Measurements from ENCODE around the gene BOK. TPM values are rescaled to one million over a fixed set of nuclear protein-coding genes. Genes with fewer than 3 reads are reported as not detected.
"Not testable (repeated sequence)": the region's sequence is repeated elsewhere in the genome, so short reads cannot be mapped to it uniquely, and the experiment has no call there.

The BOK gene
- polyA plus RNA-seq, 4 donors: 20.0 to 26.6 (median 23.1) TPM

DNA sequence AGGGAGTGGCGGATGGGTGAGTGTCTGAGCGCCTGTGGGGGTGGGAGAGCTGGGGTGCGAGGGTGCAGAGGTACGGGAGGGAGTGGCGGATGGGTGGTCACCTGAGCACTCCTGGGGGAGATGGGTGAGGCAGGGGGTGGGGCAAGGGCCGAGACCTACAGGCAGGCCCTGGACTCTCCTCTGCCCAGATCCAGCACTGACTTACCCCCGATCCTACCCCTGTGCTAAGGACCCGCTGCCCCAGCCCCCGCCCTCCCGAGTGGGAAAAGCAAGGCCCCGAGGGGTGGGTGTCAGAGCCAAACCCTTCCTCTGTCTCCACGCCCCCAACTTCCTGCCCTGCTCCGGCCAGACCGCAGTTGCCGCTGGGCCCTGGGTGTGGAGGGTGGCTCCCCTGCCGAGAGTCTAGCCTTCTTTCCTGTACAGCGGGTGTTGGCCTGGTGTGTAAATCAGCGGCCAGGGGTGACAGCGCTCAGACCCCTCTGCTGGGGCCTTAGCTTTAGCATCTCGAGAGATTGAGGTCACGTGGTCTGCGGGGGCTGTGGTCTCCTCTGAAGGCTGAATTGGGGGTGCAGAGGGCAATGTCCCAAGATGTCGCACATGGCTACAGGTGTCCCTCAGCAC lies 12.5 kb downstream of the BOK start:
- DNase-seq (ENCODE audit: low read depth in 4 of 4, low spot score in 3 of 4): no peak

DNA sequence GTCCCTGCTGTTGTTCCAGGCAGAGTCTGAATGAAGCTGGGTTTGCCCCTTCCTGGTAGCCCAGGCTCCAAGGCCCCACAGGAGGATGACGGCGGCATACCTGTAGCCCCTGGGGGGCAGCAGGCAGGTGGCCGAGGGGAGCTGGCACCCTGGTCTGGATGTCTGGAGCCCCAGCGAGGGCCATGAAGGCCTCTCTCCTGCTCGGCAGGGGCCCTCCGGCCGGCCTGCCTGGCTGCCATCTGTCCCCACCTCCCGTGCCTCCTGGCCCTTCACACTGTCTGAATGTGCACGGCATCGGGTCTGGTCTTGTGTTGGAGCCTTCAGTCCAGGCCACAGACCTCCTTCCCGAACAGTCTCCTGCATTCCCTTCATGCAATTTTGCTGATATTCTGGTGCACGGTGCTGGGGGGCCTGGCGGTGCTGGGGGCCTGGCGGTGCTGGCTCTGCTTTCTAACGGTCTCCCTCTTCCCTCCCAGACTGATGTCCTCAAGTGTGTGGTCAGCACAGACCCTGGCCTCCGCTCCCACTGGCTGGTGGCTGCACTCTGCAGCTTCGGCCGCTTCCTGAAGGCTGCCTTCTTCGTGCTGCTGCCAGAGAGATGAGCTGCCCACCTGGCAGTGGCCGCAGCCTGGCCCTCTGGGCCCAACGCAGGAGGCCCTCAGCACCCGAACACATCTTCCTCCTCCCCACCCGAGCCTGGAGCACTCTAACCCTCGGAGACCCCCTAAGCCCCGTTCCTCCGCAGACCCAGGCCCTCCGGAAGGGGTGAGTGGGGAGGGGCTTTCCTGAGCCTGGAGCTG lies 13.5 kb downstream of the BOK start:
- DNase-seq (ENCODE audit: low read depth in 4 of 4, low spot score in 3 of 4): no peak

DNA sequence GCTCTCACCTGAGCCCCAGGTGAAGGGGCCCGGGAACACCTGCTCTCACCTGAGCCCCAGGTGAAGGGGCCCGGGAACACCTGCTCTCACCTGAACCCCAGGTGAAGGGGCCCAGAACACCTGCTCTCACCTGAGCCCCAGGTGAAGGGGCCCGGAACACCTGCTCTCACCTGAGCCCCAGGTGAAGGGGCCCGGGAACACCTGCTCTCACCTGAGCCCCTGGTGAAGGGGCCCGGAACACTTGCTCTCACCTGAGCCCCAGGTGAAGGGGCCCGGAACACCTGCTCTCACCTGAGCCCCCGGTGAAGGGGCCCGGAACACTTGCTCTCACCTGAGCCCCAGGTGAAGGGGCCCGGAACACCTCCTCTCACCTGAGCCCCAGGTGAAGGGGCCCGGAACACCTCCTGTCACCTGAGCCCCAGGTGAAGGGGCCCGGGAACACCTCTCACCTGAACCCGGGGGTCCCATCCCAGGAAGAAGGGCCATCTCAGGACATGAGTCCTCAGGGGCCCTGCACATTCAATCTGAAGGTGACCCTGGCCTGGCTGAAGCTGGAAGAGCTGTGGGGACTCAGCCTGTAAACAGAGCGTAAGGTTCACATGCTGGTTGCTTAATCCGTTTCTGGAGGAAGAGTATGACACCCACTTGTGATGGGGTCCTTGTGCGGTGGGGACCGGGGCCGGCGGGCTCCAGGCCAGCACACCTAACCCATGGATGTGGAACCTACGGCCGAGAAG lies 14.5 kb downstream of the BOK start:
- DNase-seq (ENCODE audit: low read depth in 4 of 4, low spot score in 3 of 4): not testable (repeated sequence)

DNA sequence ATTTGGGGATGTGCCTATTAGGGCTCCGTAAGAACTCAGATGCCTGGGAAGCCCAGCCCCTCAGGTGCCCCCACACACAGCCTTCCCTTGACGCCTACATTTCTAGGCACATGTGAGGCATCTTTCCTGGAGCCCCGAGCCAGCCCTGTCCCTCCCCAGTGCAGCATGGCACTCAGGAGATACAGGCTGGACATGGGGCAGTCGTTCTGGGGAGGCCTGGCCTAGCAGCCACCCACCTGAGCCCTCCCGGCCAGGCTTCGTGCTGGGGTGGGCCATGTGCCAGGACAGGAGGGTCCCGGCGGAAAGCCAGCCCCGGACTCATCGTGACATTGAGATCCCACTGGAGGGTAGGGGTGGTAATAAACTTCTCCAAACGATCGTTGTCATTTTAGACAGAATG lies 15.2 kb downstream of the BOK start:
- DNase-seq (ENCODE audit: low read depth in 4 of 4, low spot score in 3 of 4): no peak

DNA sequence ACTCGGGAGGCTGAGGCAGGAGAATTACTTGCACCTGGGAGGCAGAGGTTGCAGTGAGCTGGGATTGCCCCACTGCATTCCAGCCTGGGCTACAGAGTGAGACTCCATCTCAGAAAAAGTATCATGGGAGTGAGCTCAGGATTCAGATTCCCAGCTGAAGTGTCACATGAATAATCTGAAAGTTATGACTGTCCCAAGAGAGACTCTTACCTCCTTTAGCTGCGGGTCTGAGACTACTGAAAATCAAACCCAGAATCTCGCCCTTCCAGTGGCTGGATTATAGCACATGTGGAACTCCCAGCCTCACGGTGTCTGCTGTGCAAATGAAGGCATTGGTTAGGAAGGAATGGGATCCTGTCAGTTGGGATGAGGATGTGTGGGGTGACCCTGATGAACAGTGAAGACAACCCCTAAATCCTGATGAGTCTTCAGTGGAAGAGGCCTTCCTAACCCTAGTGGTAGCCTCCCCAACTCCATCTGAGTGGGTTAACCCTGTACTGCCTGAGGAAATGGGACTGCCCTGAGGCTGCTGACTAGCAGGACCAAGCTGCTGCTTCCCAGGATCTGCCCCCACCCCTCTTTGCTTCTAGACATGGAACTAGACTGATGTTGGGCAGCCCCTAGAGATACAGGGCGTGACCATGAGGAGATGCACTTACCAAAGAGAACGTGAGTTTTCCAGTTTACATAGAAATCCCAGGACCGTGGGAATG lies 16.5 kb downstream of the BOK start:
- no peak for DNase-seq (ENCODE audit: low read depth in 4 of 4, low spot score in 3 of 4)

DNA sequence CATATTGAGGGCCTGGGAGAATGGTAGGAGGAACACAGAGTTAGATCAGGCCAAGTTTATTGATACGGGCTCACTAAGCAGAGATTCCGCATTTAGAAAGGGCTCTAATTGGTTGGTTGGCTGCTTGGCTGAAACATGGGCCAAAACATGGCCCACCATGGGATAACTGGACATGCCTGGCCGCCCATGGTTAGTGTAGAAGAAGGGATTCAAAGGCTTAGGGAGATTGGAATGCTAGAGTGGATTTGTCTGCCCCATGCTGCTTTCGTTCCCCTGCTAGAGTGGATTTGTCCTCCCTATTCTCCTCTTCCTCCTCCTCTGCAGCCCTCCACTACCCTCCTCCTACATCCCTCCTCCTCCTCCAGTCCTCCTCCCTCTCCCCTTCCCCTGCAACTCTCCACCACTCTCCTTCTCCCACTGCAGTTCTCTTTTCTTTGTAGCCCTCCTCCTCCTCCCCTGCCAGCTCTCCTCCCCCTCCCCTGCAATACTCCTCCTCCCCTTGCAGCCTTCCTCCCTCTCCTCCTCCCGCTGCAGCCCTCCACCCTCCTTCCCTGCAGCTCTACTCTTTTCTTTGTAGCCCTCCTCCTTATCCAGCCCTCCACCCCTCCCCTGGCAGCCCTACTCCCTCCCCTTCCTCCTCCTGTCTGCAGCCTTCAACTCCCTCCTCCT lies 17.2 kb downstream of the BOK start:
- DNase-seq (ENCODE audit: low read depth in 4 of 4, low spot score in 3 of 4): no peak

DNA sequence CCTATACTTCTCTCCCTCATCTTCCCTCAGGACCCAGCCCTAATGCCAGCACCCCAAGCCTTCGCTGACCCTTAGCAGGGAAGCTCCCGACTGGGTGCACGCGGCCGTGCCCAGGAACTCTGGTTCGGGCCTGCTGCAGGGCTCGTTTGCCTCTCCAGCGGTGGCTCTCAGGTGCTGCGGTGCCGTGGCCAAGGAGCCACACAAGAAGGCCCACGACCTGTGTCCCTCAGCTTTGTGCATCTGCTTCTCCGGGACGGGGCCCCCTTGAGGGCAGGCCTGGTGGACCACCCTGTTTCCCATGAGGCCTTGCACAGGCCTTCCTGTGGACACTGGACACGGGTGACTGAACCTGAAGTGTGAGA lies 17.7 kb downstream of the BOK start:
- DNase-seq (ENCODE audit: low read depth in 4 of 4, low spot score in 3 of 4): no peak

DNA sequence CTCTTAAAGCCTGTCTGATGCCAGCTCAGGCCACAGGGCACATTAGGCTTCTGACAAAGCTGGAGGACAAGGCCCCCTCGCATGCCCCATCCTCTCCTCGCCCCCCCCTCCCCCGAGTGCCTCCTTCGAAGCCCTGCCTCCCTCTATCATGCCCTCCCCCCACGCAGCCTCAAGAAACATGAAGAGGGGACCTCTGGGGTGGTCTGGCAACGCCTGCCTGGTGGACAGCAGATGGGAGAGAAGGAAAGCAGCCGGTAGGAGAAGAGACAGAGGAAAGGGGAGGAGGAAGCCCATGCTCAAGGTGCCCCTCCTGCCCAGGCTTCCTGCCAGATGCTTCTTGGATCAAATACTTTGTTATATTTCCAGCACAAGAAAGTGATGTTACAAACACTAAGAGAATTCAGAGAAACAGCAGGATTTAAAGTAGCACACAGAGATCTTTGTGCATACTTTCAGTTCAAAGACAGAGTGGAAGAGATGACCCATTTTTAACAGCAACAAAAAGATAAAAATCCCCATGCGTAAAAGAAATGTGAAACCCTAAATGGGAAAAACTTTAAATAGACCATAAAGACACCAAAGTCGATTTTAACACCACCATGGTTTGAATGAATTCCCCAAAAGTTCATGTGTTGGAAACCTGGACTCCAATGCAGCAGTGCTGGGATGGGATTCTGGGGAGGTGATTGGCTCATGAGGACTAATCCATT lies 19.0 kb downstream of the BOK start:
- no peak for DNase-seq (ENCODE audit: low read depth in 4 of 4, low spot score in 3 of 4)

DNA sequence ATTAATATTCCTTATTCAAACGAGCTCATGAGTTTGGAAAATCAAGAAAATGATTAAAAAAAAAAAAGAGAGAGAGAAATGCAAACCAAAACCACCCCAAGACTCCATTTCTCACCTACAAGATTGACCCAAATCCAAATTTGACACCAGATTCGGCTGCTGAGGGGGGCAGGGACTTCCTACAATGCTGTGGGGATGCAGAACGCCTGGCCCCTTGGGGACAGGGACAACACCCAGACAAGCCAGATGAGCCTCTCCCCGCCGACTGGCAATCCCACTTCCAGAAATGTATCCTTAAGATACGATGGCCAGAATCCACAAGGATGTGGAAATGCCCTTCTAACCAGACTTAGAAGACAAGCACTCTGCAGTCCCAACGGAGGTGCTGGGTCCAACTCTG lies 20.7 kb downstream of the BOK start:
- DNase-seq (ENCODE audit: low read depth in 4 of 4, low spot score in 3 of 4): no peak

DNA sequence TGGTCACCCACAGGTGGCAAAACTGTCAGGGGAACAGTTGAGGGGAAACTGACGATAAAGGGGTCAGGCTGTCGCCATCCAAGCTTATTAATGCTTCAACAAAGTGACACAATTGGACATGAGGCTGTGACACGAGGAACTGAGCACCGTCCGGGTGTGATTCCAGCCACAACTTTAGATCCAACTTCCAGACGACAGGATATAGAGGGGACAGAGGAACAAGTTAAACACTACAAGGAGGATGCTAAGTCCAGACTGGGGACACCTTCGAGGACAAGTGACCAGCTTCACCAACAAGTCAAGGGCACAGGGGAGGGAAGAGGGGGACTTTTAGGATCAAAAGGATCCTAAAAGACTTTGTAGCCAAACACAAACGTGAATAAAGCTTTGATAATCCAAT lies 23.8 kb downstream of the BOK start:
- DNase-seq (ENCODE audit: low read depth in 4 of 4, low spot score in 3 of 4): no peak

DNA sequence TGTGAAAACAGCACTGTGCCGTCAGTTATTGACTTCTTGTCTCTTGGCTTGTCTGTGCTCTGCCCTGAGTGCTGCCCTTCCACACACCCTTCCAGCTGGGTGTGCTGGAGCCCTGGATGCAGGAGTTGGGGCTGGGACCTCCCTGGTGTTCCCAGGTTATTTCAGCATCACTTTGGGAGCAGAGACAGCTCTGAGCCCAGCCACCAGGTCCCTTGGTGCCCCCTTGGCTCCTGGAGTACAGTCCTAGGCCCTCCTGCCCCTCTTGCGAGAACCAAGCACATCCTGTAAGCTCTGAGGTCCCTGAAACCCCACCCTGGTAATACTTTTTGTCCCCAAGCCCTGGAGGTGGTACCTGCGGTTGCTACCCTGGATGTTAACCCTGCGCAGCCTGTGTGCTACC lies 24.3 kb downstream of the BOK start:
- no peak for DNase-seq (ENCODE audit: low read depth in 4 of 4, low spot score in 3 of 4)

DNA sequence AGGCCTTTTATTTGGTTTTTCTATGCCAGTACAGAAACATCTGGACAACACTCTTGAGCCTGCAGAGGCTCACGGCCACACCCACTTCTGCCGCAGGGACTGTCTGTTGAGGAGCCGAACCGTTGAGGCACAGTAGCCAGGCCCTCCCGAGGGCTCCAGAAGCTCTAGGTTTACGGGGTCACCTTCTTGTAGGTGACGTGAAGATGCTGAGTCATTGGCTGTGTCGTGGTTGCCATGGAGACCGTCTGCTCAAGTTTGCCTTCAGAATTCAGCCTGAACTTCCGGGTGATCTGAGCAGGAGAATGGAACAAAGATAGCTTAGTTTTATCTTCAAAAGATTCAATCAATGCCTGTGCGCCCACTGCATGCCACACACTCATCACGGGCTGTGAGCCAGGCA lies 25.9 kb downstream of the BOK start:
- no peak for DNase-seq (ENCODE audit: low read depth in 4 of 4, low spot score in 3 of 4)

DNA sequence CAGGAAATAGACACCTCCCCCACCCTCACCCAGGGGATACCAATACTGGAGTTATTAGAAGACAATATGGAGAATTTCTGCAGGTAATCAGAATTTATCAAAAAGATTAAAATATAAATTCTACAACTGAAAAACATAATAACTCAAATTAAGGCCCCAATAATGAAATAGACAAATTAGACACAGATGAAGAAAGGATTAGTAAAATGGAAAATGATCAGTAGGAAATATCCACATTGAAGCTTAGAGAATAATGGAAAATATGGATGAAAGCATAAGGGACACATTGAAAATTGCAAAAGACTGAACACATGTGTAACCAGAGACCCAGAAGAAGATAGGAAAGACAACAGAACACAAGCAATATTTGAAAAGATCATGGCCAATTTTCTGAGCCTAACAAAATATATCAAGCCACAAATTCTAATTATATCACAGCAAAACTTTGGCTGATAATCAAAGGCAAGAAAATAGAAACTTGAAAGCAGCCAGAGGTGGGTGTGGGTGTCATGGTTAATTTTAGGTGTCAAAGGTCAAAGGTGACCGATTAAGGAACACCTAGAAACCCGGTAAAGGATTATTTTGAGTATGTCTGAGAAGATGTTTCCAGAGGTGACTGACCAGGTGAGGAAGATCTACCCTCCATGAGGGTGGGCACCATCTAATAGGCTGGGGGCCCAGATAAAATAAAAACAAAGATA lies 28.2 kb downstream of the BOK start:
- DNase-seq (ENCODE audit: low read depth in 4 of 4, low spot score in 3 of 4): no peak

DNA sequence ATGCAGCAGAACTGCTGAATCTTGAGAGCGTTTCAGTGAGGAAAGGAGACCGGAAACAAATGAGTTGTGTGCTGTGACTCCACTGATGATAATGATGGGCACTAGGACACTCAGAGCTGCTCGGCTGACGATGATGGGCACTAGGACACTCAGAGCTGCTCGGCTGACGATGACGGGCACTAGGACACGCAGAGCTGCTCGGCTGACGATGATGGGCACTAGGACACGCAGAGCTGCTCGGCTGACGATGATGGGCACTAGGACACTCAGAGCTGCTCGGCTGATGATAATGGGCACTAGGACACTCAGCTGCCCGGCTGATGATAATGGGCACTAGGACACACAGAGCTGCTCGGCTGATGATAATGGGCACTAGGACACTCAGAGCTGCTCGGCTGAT lies 31.3 kb downstream of the BOK start:
- not testable (repeated sequence) for DNase-seq (ENCODE audit: low read depth in 4 of 4, low spot score in 3 of 4)

DNA sequence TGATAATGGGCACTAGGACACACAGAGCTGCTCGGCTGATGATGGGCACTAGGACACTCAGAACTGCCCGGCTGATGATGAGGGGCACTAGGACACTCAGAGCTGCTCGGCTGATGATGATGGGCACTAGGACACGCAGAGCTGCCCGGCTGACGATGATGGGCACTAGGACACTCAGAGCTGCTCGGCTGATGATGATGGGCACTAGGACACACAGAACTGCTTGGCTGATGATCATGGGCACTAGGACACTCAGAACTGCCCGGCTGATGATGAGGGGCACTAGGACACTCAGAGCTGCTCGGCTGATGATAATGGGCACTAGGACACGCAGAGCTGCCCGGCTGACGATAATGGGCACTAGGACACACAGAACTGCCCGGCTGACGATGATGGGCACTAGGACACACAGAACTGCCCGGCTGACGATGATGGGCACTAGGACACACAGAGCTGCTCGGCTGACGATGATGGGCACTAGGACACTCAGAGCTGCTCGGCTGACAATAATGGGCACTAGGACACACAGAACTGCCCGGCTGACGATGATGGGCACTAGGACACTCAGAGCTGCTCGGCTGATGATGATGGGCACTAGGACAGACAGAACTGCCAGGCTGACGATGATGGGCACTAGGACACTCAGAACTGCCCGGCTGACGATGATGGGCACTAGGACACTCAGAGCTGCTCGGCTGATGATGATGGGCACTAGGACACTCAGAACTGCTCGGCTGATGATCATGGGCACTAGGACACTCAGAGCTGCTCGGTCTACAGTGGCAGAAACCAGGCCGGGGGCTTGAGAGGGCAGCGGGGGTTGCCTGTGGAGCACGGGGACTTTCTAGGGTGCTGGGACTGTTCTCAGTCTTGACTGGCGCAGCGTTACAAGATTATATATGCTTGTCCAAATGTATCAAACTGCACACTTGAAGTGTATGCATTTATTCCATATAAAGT lies 32.2 kb downstream of the BOK start:
- DNase-seq (ENCODE audit: low read depth in 4 of 4, low spot score in 3 of 4): not testable (repeated sequence)

DNA sequence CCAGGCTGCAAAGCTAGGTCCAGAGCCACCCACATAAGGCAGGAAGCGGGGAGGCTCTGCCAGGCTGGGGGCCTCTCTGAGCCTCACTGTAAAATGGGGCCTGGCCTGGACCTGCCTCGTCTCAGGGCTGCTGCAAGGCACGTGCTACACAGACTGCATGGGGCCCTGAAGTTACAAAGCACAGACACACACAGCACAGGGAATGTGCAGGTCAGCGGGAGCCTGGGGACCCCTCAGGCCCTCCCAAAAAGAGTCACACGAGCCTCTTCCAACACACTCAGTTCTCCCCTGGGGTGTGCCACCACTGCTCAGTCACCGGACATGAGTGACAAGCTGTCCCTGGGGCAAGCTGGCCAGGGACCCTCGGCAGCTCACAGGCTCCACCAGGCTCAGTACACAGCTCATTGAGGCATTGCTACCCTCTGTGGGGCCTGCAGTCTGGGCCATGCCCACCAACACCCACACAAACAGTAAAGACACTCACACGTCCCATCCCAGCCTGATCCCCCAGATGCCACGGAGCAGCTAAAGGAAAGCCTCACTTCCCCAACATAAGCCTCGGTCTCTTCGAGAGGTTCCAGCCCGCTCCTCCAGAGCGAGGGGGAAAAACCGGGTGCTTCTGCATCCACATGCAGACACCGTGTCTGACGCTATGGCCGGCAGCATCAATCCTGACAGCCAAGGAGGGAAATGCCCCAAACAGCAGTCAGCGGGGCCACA lies 33.7 kb downstream of the BOK start:
- no peak for DNase-seq (ENCODE audit: low read depth in 4 of 4, low spot score in 3 of 4)

DNA sequence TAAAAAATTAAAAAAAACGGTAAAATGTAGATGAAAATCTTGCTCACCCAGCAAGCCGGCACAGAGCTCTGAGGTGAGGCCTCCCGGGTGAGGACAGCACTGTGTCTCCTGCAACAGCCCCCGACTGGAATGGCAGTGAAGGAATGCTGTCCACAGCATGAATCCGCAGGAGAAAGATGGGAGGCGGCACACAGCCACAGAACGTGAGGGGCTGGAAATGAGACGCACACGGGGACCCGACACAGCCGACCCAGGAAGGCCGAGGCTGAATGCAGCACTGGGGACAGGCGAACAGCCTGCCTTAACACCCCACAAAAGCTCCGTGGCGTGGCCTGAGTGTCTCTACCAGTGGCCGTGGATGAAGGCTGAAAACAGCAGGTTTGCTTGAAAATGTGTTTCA lies 34.7 kb downstream of the BOK start:
- no peak for DNase-seq (ENCODE audit: low read depth in 4 of 4, low spot score in 3 of 4)

All from left renal pelvis (tissue), 4 donors.